Right atrium auricular region (tissue), 2 donors: ENCODE measurements around the gene AIG1. TPM values are rescaled to one million over a fixed set of nuclear protein-coding genes. Genes with fewer than 3 reads are reported as not detected.

Experiments
- DNase-seq: peaks from one replicate; pipeline ENCODE4 v3.0.0-alpha.2; 2019; ENCODE audit warnings: low spot score
- H3K27ac ChIP-seq, 2 donors: fragments of 200-600 bp; sonication (generic); 1 replicate in 1 of 2; 2 replicates in 1 of 2; pipeline ENCODE4 v1.5.1; 2016 to 2019
- H3K27me3 ChIP-seq, 2 donors: fragments of 200-600 bp; sonication (generic); one replicate each; pipeline versions ENCODE4 v1.5.1 to v1.6.0; 2017 to 2019
- H3K36me3 ChIP-seq: fragments of 200-600 bp; sonication (generic); one replicate; pipeline ENCODE4 v1.5.1; 2016
- H3K4me1 ChIP-seq, 2 donors: fragments of 200-600 bp; sonication (generic); one replicate each; pipeline versions ENCODE4 v1.5.1 to v1.6.0; 2017 to 2019
- H3K4me3 ChIP-seq, 2 donors: fragments of 200-600 bp; sonication (generic); 1 replicate in 1 of 2; 2 replicates in 1 of 2; pipeline ENCODE4 v1.5.1; 2017 to 2019; ENCODE audit warnings: mild to moderate bottlenecking in 1 of 2, moderate library complexity in 1 of 2
- H3K9me3 ChIP-seq, 2 donors: fragments of 200-600 bp; sonication (generic); one replicate each; pipeline ENCODE4 v1.5.1; 2019
- CTCF ChIP-seq, 2 donors: fragments of 200-600 bp; sonication (generic); IDR thresholded peaks; one replicate each; pipeline ENCODE4 v1.5.1; 2019; ENCODE audit warnings: antibody characterized with exemption in 2 of 2
- total RNA-seq, 2 donors: library from RNA; depleted of rRNA; stranded (reverse); fragments of >200 nt; gene quantifications; one replicate each; pipeline ENCODE4 v1.1.0, GENCODE V29; 2016

Gene AIG1
- total RNA-seq, 2 donors from 2014 or later, result 28.6 to 62.6 TPM

- no peak for TF ChIP-seq CTCF (IDR thresholded peaks at IDR 0.05)
- H3K4me3 ChIP-seq, result no peak overlapping the region
- no peaks in the 10 kb centered on the region for H3K4me1 ChIP-seq
These were observed 309.3 kb downstream of the AIG1 start for GRCh38 chr6:143369971-143370370.

GRCh38 chr6:143370812-143371370 lies 310.2 kb downstream of the AIG1 start:
- Histone ChIP-seq H3K9me3 (no peaks in the 10 kb centered on the region), H3K27ac (no peak overlapping the region), H3K4me3 (no peak overlapping the region), H3K4me1 (no peaks in the 10 kb centered on the region), H3K27me3 (no peaks in the 10 kb centered on the region), H3K36me3 (no peaks in the 10 kb centered on the region)
- TF ChIP-seq CTCF (IDR thresholded peaks at IDR 0.05), result no peak
- DNase-seq, result no peak

More at GRCh38 chr6:143369971-143370370, 309.3 kb downstream of the AIG1 start:
- H3K27me3 ChIP-seq, result no peaks in the 10 kb centered on the region
- no peaks in the 10 kb centered on the region for H3K9me3 ChIP-seq
- no peak overlapping the region for H3K27ac ChIP-seq
- DNase-seq, result no peak
- no peaks in the 10 kb centered on the region for H3K36me3 ChIP-seq

GRCh38 chr6:143372199-143372882 lies 311.7 kb downstream of the AIG1 start:
- no peak for TF ChIP-seq CTCF (IDR thresholded peaks at IDR 0.05)
- no peak for DNase-seq
- no peaks in the 10 kb centered on the region for H3K4me1 ChIP-seq
- no peak overlapping the region for H3K27ac ChIP-seq
- no peaks in the 10 kb centered on the region for H3K27me3 ChIP-seq
- no peak overlapping the region for H3K4me3 ChIP-seq
- H3K9me3 ChIP-seq, result no peaks in the 10 kb centered on the region
- H3K36me3 ChIP-seq, result no peaks in the 10 kb centered on the region

GRCh38 chr6:143374014-143374413 lies 313.3 kb downstream of the AIG1 start:
- Histone ChIP-seq H3K4me1 (no peaks in the 10 kb centered on the region), H3K27me3 (no peaks in the 10 kb centered on the region), H3K9me3 (no peaks in the 10 kb centered on the region), H3K4me3 (no peak overlapping the region), H3K27ac (no peak overlapping the region), H3K36me3 (no peaks in the 10 kb centered on the region)
- no peak for TF ChIP-seq CTCF (IDR thresholded peaks at IDR 0.05)
- no peak for DNase-seq

GRCh38 chr6:143375022-143375585 lies 314.4 kb downstream of the AIG1 start:
- H3K27me3 ChIP-seq, result no peaks in the 10 kb centered on the region
- TF ChIP-seq CTCF (IDR thresholded peaks at IDR 0.05), result no peak
- no peaks in the 10 kb centered on the region for H3K36me3 ChIP-seq
- DNase-seq, result no peak
- no peaks in the 10 kb centered on the region for H3K9me3 ChIP-seq
- no peak overlapping the region for H3K27ac ChIP-seq
- no peaks in the 10 kb centered on the region for H3K4me1 ChIP-seq
- H3K4me3 ChIP-seq, result no peak overlapping the region
